K562 (cell line): ENCODE data around the gene CEP295NL. TPM values are rescaled to one million over a fixed set of nuclear protein-coding genes. Genes with fewer than 3 reads are reported as not detected.

Experiments
- ATAC-seq: fragments of 200-7000 bp; cut with Tn5 transposase; 3 replicates; pipeline ENCODE4 v1.9.1; 2020; ENCODE audit warnings: moderate library complexity
- BruUV-seq: library from RNA; stranded (reverse); fragments of 400-500 nt; replicated peaks from 2 replicates; lab custom pipeline; 2021; lab: Mats Ljungman, UMichigan
- CTCF ChIA-PET: fragments of 300-600 bp; formaldehyde crosslinking; extraction: SDS; loops from one replicate; lab custom pipeline; 2021; ENCODE audit warnings: low intra/inter-chr PET ratio; lab: Yijun Ruan, JAX
- POLR2A ChIA-PET: fragments of 300-600, 350-650 bp; sonication (Branson Sonifier 250); formaldehyde crosslinking; extraction: SDS; loops from one replicate; lab custom pipeline; 2021; ENCODE audit warnings: antibody characterized with exemption, inconsistent platforms; lab: Yijun Ruan, JAX
- DNase-seq, 4 experiments: peaks; one replicate each; pipeline versions ENCODE4 v3.0.0 to v3.0.0-alpha.2; 2011 to 2018; ENCODE audit warnings: low spot score in 3 of 4, mixed read lengths in 3 of 4; ENCODE audit errors: extremely low read depth in 1 of 4
- FAIRE-seq: peaks from 2 replicates; lab custom pipeline; 2011; peaks lifted over from hg19 to GRCh38; lab: Jason Lieb, UNC
- H2AFZ ChIP-seq: 2 replicates; pipeline ENCODE4 v1.6.0; 2011; ENCODE audit warnings: low read depth, low read length, control low read depth, inconsistent platforms
- H3K27ac ChIP-seq: fragments of 200-600 bp; 3 replicates; pipeline ENCODE4 v1.8.0; 2011; ENCODE audit warnings: low read depth, mild to moderate bottlenecking, control low read depth, inconsistent platforms, low read length, moderate library complexity, mixed read lengths; ENCODE audit errors: extremely low read depth
- H3K27me3 ChIP-seq, 2 experiments: fragments of 300-600 bp in 1 of 2; 2 replicates in 1 of 2; 3 replicates in 1 of 2; pipeline versions ENCODE4 v1.6.0 to v1.8.0; 2011; ENCODE audit warnings: inconsistent platforms in 2 of 2, low read length in 2 of 2, mild to moderate bottlenecking in 1 of 2, mixed read lengths in 1 of 2, moderate library complexity in 1 of 2; ENCODE audit not compliant: control insufficient read depth in 2 of 2, insufficient read depth in 2 of 2
- H3K36me3 ChIP-seq: fragments of 300-600 bp; 3 replicates; pipeline ENCODE4 v1.8.0; 2011; ENCODE audit warnings: mild to moderate bottlenecking, low read length, inconsistent platforms; ENCODE audit not compliant: control insufficient read depth, insufficient read depth
- H3K4me1 ChIP-seq, 2 experiments: fragments of 200-600 bp in 1 of 2; replicated peaks in 1 of 2; 2 replicates in 1 of 2; 3 replicates in 1 of 2; pipeline versions ENCODE4 v1.5.1 to v1.8.0; 2011; ENCODE audit warnings: inconsistent platforms in 2 of 2, low read length in 2 of 2, mild to moderate bottlenecking in 1 of 2, mixed read lengths in 1 of 2, moderate library complexity in 1 of 2; ENCODE audit not compliant: control insufficient read depth in 2 of 2, insufficient read depth in 2 of 2
- H3K4me2 ChIP-seq: 2 replicates; pipeline ENCODE4 v1.6.1; 2011; ENCODE audit warnings: low read length, control low read depth, inconsistent platforms, mixed read lengths; ENCODE audit not compliant: insufficient read depth
- H3K4me3 ChIP-seq: fragments of 200-600 bp; sonication (generic), shearing (Covaris generic); 2 replicates; pipeline ENCODE4 v1.5.1; 2016; ENCODE audit warnings: control low read depth, inconsistent platforms
- H3K79me2 ChIP-seq: fragments of 200-600 bp; 3 replicates; pipeline ENCODE4 v1.8.0; 2011; ENCODE audit warnings: low read length, inconsistent platforms; ENCODE audit not compliant: control insufficient read depth, insufficient read depth
- H3K9ac ChIP-seq, 2 experiments: 2 replicates each; pipeline versions ENCODE4 v1.6.0 to v1.6.1; 2011; ENCODE audit warnings: low read depth in 2 of 2, low read length in 2 of 2, control low read depth in 1 of 2, inconsistent platforms in 1 of 2, mild to moderate bottlenecking in 1 of 2, mixed read lengths in 1 of 2; ENCODE audit not compliant: insufficient read depth in 1 of 2
- H3K9me1 ChIP-seq: one replicate; pipeline ENCODE4 v1.6.0; 2011; ENCODE audit warnings: inconsistent platforms, mild to moderate bottlenecking, low read length, moderate library complexity; ENCODE audit not compliant: control insufficient read depth, insufficient read depth
- H3K9me3 ChIP-seq: replicated peaks from 2 replicates; pipeline ENCODE4 v1.5.1; 2011; ENCODE audit warnings: low read depth, low read length, inconsistent platforms; ENCODE audit not compliant: control insufficient read depth, insufficient read depth
- H4K20me1 ChIP-seq: replicated peaks from 2 replicates; pipeline ENCODE4 v1.6.1; 2011; ENCODE audit warnings: low read length, inconsistent platforms, mixed read lengths; ENCODE audit not compliant: control insufficient read depth, insufficient read depth
- BRF1 ChIP-seq: IDR thresholded peaks from 3 replicates; pipeline ENCODE4 v1.6.1; 2011; ENCODE audit warnings: borderline replicate concordance, mild to moderate bottlenecking; ENCODE audit not compliant: insufficient read length; ENCODE audit errors: extremely low read depth
- CC2D1A ChIP-seq: fragments of 450-650 bp; IDR thresholded peaks from 2 replicates; pipeline ENCODE4 v1.6.1; 2017; ENCODE audit warnings: mild to moderate bottlenecking
- DMBX1 ChIP-seq: fragments of 250-450 bp; sonication (Bioruptor Pico); IDR thresholded peaks from 2 replicates; pipeline ENCODE4 v1.8.0; 2022; ENCODE audit warnings: inconsistent platforms, mild to moderate bottlenecking, moderate library complexity, borderline replicate concordance
- E2F3 ChIP-seq: fragments of 250-450 bp; sonication (Bioruptor Pico); IDR thresholded peaks from 2 replicates; pipeline ENCODE4 v1.4.0; 2020; ENCODE audit warnings: mild to moderate bottlenecking
- EGR1 ChIP-seq: fragments of 450-650 bp; conservative IDR thresholded peaks from 2 replicates; pipeline ENCODE4 v1.6.1; 2017; ENCODE audit warnings: mild to moderate bottlenecking
- HMG20A ChIP-seq: fragments of 450-650 bp; formaldehyde crosslinking; conservative IDR thresholded peaks from 2 replicates; pipeline ENCODE4 v1.4.0; 2020; ENCODE audit warnings: mild to moderate bottlenecking, mixed read lengths
- LEF1 ChIP-seq: fragments of 450-650 bp; IDR thresholded peaks from 2 replicates; pipeline ENCODE4 v1.6.1; 2016; ENCODE audit warnings: mild to moderate bottlenecking
- MAZ ChIP-seq, 2 experiments: fragments of 450-650 bp in 1 of 2; sonication (generic) in 1 of 2; formaldehyde crosslinking; IDR thresholded peaks in 1 of 2; conservative IDR thresholded peaks in 1 of 2; 2 replicates each; pipeline versions ENCODE4 v1.4.0 to v1.5.0; 2020; ENCODE audit warnings: mild to moderate bottlenecking in 1 of 2, missing genetic modification reagents in 1 of 2
- NFATC3 ChIP-seq: fragments of 450-650 bp; IDR thresholded peaks from 2 replicates; pipeline ENCODE4 v1.6.1; 2017; ENCODE audit warnings: mild to moderate bottlenecking
- NR2C1 ChIP-seq, 2 experiments: fragments of 450-650 bp; IDR thresholded peaks; 2 replicates each; pipeline ENCODE4 v1.6.1; 2017; ENCODE audit warnings: mild to moderate bottlenecking in 2 of 2, antibody characterized with exemption in 1 of 2, inconsistent platforms in 1 of 2, missing compliant biosample characterization in 1 of 2, missing genetic modification characterization in 1 of 2
- PHF8 ChIP-seq: fragments of 200-600 bp; sonication (generic); IDR thresholded peaks from 2 replicates; pipeline ENCODE4 v1.6.1; 2012; ENCODE audit warnings: mixed run types, mild to moderate bottlenecking, inconsistent platforms, low read length, moderate library complexity, borderline replicate concordance
- SIX5 ChIP-seq, 2 experiments: IDR thresholded peaks; 2 replicates each; pipeline ENCODE4 v1.6.1; 2011; ENCODE audit warnings: low read length in 2 of 2, borderline replicate concordance in 1 of 2, low read depth in 1 of 2, mild to moderate bottlenecking in 1 of 2, moderate library complexity in 1 of 2; ENCODE audit not compliant: insufficient read depth in 1 of 2
- SMARCE1 ChIP-seq: fragments of 450-650 bp; IDR thresholded peaks from 2 replicates; pipeline ENCODE4 v1.7.1; 2016; ENCODE audit warnings: mild to moderate bottlenecking
- TEAD4 ChIP-seq, 2 experiments: sonication (generic) in 1 of 2; formaldehyde crosslinking in 1 of 2; IDR thresholded peaks; 2 replicates each; pipeline versions ENCODE4 v1.6.1 to v1.8.0; 2012 to 2022; ENCODE audit warnings: borderline replicate concordance in 1 of 2, inconsistent platforms in 1 of 2, low read length in 1 of 2, mild to moderate bottlenecking in 1 of 2, missing genetic modification reagents in 1 of 2
- TRIM24 ChIP-seq, 2 experiments: fragments of 450-650 bp; IDR thresholded peaks; 2 replicates each; pipeline ENCODE4 v1.6.1; 2016
- ZNF134 ChIP-seq: fragments of 250-450 bp; sonication (Bioruptor Pico); conservative IDR thresholded peaks from 2 replicates; pipeline ENCODE4 v1.4.0; 2020
- ZNF551 ChIP-seq: fragments of 250-450 bp; sonication (Bioruptor Pico); IDR thresholded peaks from 2 replicates; pipeline ENCODE4 v1.5.0; 2021; ENCODE audit warnings: mild to moderate bottlenecking, moderate library complexity
- WGBS: fragments of 100-300 bp; shearing (Covaris generic); methylation state at CpG from one replicate; pipeline ENCODE4 v1.1.6; 2016; ENCODE audit warnings: low coverage, mixed read lengths; ENCODE audit not compliant: insufficient coverage; ENCODE audit errors: missing lambda C conversion rate; 5-methylcytosine and 5-hydroxymethylcytosine counted together
- in situ Hi-C: fragments of 300-500 bp; cut with MboI; formaldehyde crosslinking; loops from 4 replicates; pipeline ENCODE4 v1.15.0; 2018; ENCODE audit warnings: inconsistent platforms, mixed read lengths
- intact Hi-C: fragments of 100-400 bp; cut with micrococcal nuclease; formaldehyde crosslinking; loops from 2 replicates; pipeline ENCODE4 v1.14.2; 2022
- polyA plus RNA-seq, 8 experiments: library from polyadenylated mRNA; depleted of rRNA in 4 of 8; stranded (reverse) in 5 of 8; unstranded in 3 of 8; fragments of >200 nt; fragmentation: Nextera tagmentation in 2 of 8; fragmentation: Illumina TruSeq in 1 of 8; extraction: Ambion mirVana in 2 of 8; extraction: Trizol in 1 of 8; gene quantifications; 2 replicates each; pipeline versions ENCODE4 v1.2.1 to v1.2.3, GENCODE V29; 2011 to 2014; ENCODE audit warnings: inconsistent platforms in 1 of 8, missing spikeins in 1 of 8
- total RNA-seq, 7 experiments: library from RNA; depleted of rRNA in 6 of 7; stranded (reverse); fragments of >200 nt in 6 of 7; fragmentation: Illumina TruSeq in 2 of 7; extraction: Trizol in 2 of 7; gene quantifications; 2 replicates each; pipeline versions ENCODE4 v1.2.1 to v1.2.3, GENCODE V29; 2011 to 2021; ENCODE audit warnings: low replicate concordance in 1 of 7
- TF ChIP-seq, protein P1 (sequence below), 2 experiments: fragments of 450-650 bp in 1 of 2; sonication (generic) in 1 of 2; formaldehyde crosslinking in 1 of 2; IDR thresholded peaks in 1 of 2; conservative IDR thresholded peaks in 1 of 2; 2 replicates each; pipeline versions ENCODE4 v1.6.1 to v1.8.1; 2016 to 2023; ENCODE audit warnings: mild to moderate bottlenecking in 2 of 2, moderate library complexity in 2 of 2, inconsistent platforms in 1 of 2, missing genetic modification reagents in 1 of 2
- TF ChIP-seq, protein P2 (sequence below), 2 experiments: fragments of 200-800 bp in 1 of 2; sonication (Bioruptor generic) in 1 of 2; sonication (generic) in 1 of 2; formaldehyde crosslinking in 1 of 2; IDR thresholded peaks in 1 of 2; conservative IDR thresholded peaks in 1 of 2; 2 replicates each; pipeline versions ENCODE4 v1.5.0 to v1.6.1; 2016 to 2020; ENCODE audit warnings: missing compliant biosample characterization in 1 of 2, missing genetic modification characterization in 1 of 2, missing genetic modification reagents in 1 of 2

The CEP295NL gene
- total and polyA plus RNA-seq, 9 of the 15 experiments (the other 6 are each of a cell fraction or from before 2014, with no cell fraction given) = not detected

DNA sequence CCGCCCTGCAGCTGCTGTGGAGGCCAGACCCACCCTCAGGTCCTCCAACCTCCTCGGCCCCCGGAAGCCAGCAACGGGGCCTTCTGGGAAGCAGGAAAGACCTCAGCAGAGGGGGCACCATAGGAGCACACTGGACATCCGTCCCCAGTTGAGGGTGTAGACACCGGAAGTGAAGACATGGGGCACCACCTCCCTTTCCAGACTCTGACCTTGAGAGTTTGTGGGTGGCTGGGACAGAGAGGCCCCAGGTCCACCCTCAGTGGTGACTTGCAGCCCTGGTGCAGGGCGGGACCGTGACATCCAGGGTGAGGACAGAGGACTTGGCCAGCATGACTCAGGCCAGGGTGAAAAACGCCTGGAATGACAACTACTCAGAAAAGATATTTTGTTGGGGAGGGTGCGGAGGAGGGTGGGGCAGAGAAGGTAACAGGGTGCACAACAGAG lies 19.9 kb downstream of the CEP295NL start:
- FAIRE-seq = peak; percentile 95
- H3K79me2 ChIP-seq = no peaks in the 10 kb centered on the region
- peak overlapping the region; percentile 57 for H3K4me2 ChIP-seq
- ChIA-PET POLR2A (interaction anchor here (0.6 kb wide), 1 partner anchor 33 kb away, joined by 3 read pairs; no protein-coding TSS in a partner anchor), CTCF (no interaction called here)
- intact Hi-C loops = no loop called here
- peaks cover 4% of the 10 kb centered on the region for H3K9me1 ChIP-seq
- peak overlapping the region; percentile 68; the same call in 2 of the 3 replicates for H3K27ac ChIP-seq
- H3K9ac ChIP-seq = peak overlapping the region; percentile 14; a peak in 3 of 4 replicates
- peak; percentile 78 to 85 (median 82) for DNase-seq
- 18% methylated on average over 10 of the region's 10 CpGs for WGBS
- BruUV-seq = no TSS peak
- peak; percentile 90 for ATAC-seq
- H3K4me3 ChIP-seq = no peak overlapping the region
- in situ Hi-C loops = loop anchor here (5.0 kb wide), 1 partner anchor 84 kb away; no protein-coding TSS in a partner anchor
- H3K4me1 ChIP-seq = peaks cover 16 to 34% of the 10 kb centered on the region in 2 experiments
- H4K20me1 ChIP-seq = peaks cover 4% of the 10 kb centered on the region; the same call in 1 of the 2 replicates
- H3K36me3 ChIP-seq = no peaks in the 10 kb centered on the region
- no peaks in the 10 kb centered on the region for H3K9me3 ChIP-seq
- H2AFZ ChIP-seq = peak overlapping the region; percentile 91
- peaks cover 24 to 45% of the 10 kb centered on the region in 2 experiments; a peak in 4 of 5 replicates for H3K27me3 ChIP-seq
- TF ChIP-seq HMG20A (no peak), BRF1 (no peak), SMARCE1 (peak; percentile 54; the same call in 1 of the 2 replicates), DMBX1 (CRISPR knock-in tag) (no peak), PHF8 (peak; percentile 12; the same call in 1 of the 2 replicates), TEAD4 (IDR thresholded peaks at IDR 0.05; ENCODE audit: low read length) (peak; percentile 41; the same call in 1 of the 2 replicates), TEAD4 (CRISPR knock-in tag; IDR thresholded peaks at IDR 0.05; ENCODE audit: borderline replicate concordance) (no peak), TRIM24 (IDR thresholded peaks at IDR 0.05) (peak in 1 of 2 experiments; percentile 36; a peak in 1 of 4 replicates), SIX5 (IDR thresholded peaks at IDR 0.05; ENCODE audit: borderline replicate concordance in 1 of 2, insufficient read depth in 1 of 2, low read depth in 1 of 2, low read length in 2 of 2) (peak in 1 of 2 experiments; percentile 9; a peak in 1 of 4 replicates), NFATC3 (no peak), ZNF134 (CRISPR knock-in tag) (no peak), NR2C1 (IDR thresholded peaks at IDR 0.05) (no peak; the same call in 1 of the 2 replicates), NR2C1 (tag; IDR thresholded peaks at IDR 0.05) (peak; percentile 76), ZNF551 (CRISPR knock-in tag) (no peak), E2F3 (no peak), LEF1 (0 out of 2 replicates have a peak, but pooled peaks have one; percentile 35), MAZ (CRISPR knock-in tag; conservative IDR thresholded peaks at IDR 0.05 in 1 of 2, IDR thresholded peaks at IDR 0.05 in 1 of 2) (peak in 1 of 2 experiments; percentile 36; a peak in 1 of 4 replicates), EGR1 (peak; percentile 54; the same call in 1 of the 2 replicates), CC2D1A (no peak)
- TF ChIP-seq, protein P1, sequence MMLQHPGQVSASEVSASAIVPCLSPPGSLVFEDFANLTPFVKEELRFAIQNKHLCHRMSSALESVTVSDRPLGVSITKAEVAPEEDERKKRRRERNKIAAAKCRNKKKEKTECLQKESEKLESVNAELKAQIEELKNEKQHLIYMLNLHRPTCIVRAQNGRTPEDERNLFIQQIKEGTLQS (IDR thresholded peaks at IDR 0.05) = peak; percentile 67
- TF ChIP-seq, protein P1 (CRISPR knock-in tag; conservative IDR thresholded peaks at IDR 0.05) = no peak
- TF ChIP-seq, protein P2, sequence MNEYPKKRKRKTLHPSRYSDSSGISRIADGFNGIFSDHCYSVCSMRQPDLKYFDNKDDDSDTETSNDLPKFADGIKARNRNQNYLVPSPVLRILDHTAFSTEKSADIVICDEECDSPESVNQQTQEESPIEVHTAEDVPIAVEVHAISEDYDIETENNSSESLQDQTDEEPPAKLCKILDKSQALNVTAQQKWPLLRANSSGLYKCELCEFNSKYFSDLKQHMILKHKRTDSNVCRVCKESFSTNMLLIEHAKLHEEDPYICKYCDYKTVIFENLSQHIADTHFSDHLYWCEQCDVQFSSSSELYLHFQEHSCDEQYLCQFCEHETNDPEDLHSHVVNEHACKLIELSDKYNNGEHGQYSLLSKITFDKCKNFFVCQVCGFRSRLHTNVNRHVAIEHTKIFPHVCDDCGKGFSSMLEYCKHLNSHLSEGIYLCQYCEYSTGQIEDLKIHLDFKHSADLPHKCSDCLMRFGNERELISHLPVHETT (CRISPR knock-in tag; conservative IDR thresholded peaks at IDR 0.05 in 1 of 2, IDR thresholded peaks at IDR 0.05 in 1 of 2) = peak in 1 of 2 experiments; percentile 27; a peak in 1 of 4 replicates
